Measurements from ENCODE around the gene CNTNAP2. TPM values are rescaled to one million over a fixed set of nuclear protein-coding genes. Genes with fewer than 3 reads are reported as not detected.

Gene CNTNAP2
- total RNA-seq, 1 experiment from 2014 or later: 64.5 TPM

- Histone ChIP-seq H3K56ac (ENCODE audit: insufficient read length, low read depth, low read length) (no peak overlapping the region), H3T11ph (ENCODE audit: low read length) (no peak overlapping the region), H3K79me1 (ENCODE audit: insufficient read depth, low read depth, low read length, poor library complexity, severe bottlenecking) (no peaks in the 10 kb centered on the region), H3K4me1 (ENCODE audit: insufficient read depth, low read length) (no peaks in the 10 kb centered on the region; the same call in 1 of the 2 replicates), H4K5ac (ENCODE audit: insufficient read length, low read depth, low read length) (no peak overlapping the region), H2BK15ac (ENCODE audit: low read depth, low read length) (no peak overlapping the region), H2AK5ac (ENCODE audit: insufficient read length, low read length) (no peak overlapping the region), H2BK20ac (ENCODE audit: low read depth, low read length, poor library complexity, severe bottlenecking) (no peak overlapping the region), H3K4ac (ENCODE audit: low read depth, low read length) (no peak overlapping the region), H2BK120ac (ENCODE audit: low read depth, low read length, poor library complexity, severe bottlenecking) (no peak overlapping the region), H3K14ac (ENCODE audit: insufficient read depth, low read length) (no peak overlapping the region), H3K18ac (ENCODE audit: insufficient read length, low read depth, low read length) (no peak overlapping the region), H3K27me3 (ENCODE audit: insufficient read depth, low read length) (no peaks in the 10 kb centered on the region), H4K8ac (replicated peaks; ENCODE audit: insufficient read length, low read depth, low read length) (no peak overlapping the region), H4K91ac (ENCODE audit: insufficient read length, low read depth, low read length) (no peak overlapping the region), H3K27ac (ENCODE audit: insufficient read length, low read depth, low read length) (no peak overlapping the region), H2AFZ (ENCODE audit: low read length) (no peak overlapping the region), H3K9me3 (ENCODE audit: control insufficient read depth, low read depth, low read length) (no peaks in the 10 kb centered on the region), H3K79me2 (ENCODE audit: insufficient read depth, low read length) (no peaks in the 10 kb centered on the region), H3K23ac (ENCODE audit: insufficient read length, low read depth, low read length) (no peak overlapping the region), H3K9ac (ENCODE audit: extremely low read depth, insufficient read length, low read length) (no peak overlapping the region), H4K20me1 (ENCODE audit: control insufficient read depth, insufficient read depth, insufficient read length) (no peaks in the 10 kb centered on the region), H3K4me2 (ENCODE audit: insufficient read depth, insufficient read length, low read length) (no peak overlapping the region), H3K23me2 (ENCODE audit: insufficient read length, low read depth, low read length, poor library complexity, severe bottlenecking) (no peaks in the 10 kb centered on the region), H2BK5ac (ENCODE audit: insufficient read length, low read length) (no peak overlapping the region), H2BK12ac (ENCODE audit: insufficient read length, low read depth, low read length) (no peak overlapping the region)
- Mint-ChIP-seq H3K4me1 (peaks cover 4 to 14% of the 10 kb centered on the region in 2 experiments; a peak in 3 of 4 replicates), H3K9me3 (no peaks in the 10 kb centered on the region; a peak in 1 of 5 replicates), H3K27ac (no peak overlapping the region), H3K4me3 (no peak overlapping the region), H3K36me3 (ENCODE audit: insufficient read depth in 1 of 3, low read depth in 3 of 3) (no peaks in the 10 kb centered on the region), H3K27me3 (ENCODE audit: low read depth) (peaks cover 2% of the 10 kb centered on the region; the same call in 1 of the 2 replicates)
- no CpG with 5 or more reads among the region's 5 CpGs for WGBS (ENCODE audit: extremely low coverage, insufficient read length, low lambda C conversion rate)
- no peak for TF ChIP-seq CTCF (conservative IDR thresholded peaks at IDR 0.05)
- DNase-seq: no peak
Measured at GRCh38 chr7:148118371-148118770, 2001.8 kb downstream of the CNTNAP2 start.
